Keratinocyte (primary cell): ENCODE results near the gene TOPORS. TPM values are rescaled to one million over a fixed set of nuclear protein-coding genes. Genes with fewer than 3 reads are reported as not detected.

Source experiments
- DNase-seq: peaks from one replicate; pipeline ENCODE4 v3.0.0-alpha.2; 2011; ENCODE audit warnings: low read depth, missing footprints, low spot score
- FAIRE-seq: peaks from 2 replicates; lab custom pipeline; 2011; peaks lifted over from hg19 to GRCh38; lab: Jason Lieb, UNC
- H2AFZ ChIP-seq: 2 replicates; pipeline ENCODE4 v1.6.0; 2012; ENCODE audit warnings: low read length, control low read depth, inconsistent platforms; ENCODE audit not compliant: control insufficient read depth
- H3K27ac ChIP-seq: 2 replicates; pipeline ENCODE4 v1.5.1; 2011; ENCODE audit warnings: low read length; ENCODE audit not compliant: control insufficient read depth, insufficient read depth
- H3K27me3 ChIP-seq: 3 replicates; pipeline ENCODE4 v1.6.0; 2011; ENCODE audit warnings: low read length; ENCODE audit not compliant: control insufficient read depth, insufficient read depth; ENCODE audit errors: extremely low read depth
- H3K36me3 ChIP-seq, 2 experiments: 2 replicates in 1 of 2; 3 replicates in 1 of 2; pipeline ENCODE4 v1.5.1; 2011; ENCODE audit warnings: low read length in 2 of 2, mild to moderate bottlenecking in 1 of 2; ENCODE audit not compliant: control insufficient read depth in 2 of 2, insufficient read depth in 2 of 2; ENCODE audit errors: extremely low read depth in 1 of 2
- H3K4me1 ChIP-seq: 3 replicates; pipeline ENCODE4 v1.5.1; 2011; ENCODE audit warnings: low read length; ENCODE audit not compliant: control insufficient read depth, insufficient read depth; ENCODE audit errors: extremely low read depth
- H3K4me2 ChIP-seq: 3 replicates; pipeline ENCODE4 v1.6.0; 2011; ENCODE audit warnings: low read depth, low read length; ENCODE audit not compliant: control insufficient read depth, insufficient read depth; ENCODE audit errors: extremely low read depth
- H3K4me3 ChIP-seq, 3 experiments: fragments of 200-600 bp in 1 of 3; sonication (generic) in 1 of 3; 2 replicates in 2 of 3; 3 replicates in 1 of 3; pipeline ENCODE4 v1.5.1; 2011 to 2016; ENCODE audit warnings: low read length in 3 of 3, mild to moderate bottlenecking in 3 of 3, control low read depth in 2 of 3, inconsistent platforms in 1 of 3, low read depth in 1 of 3, mixed read lengths in 1 of 3, mixed run types in 1 of 3, moderate library complexity in 1 of 3; ENCODE audit not compliant: control insufficient read depth in 2 of 3, insufficient read depth in 2 of 3; ENCODE audit errors: extremely low read depth in 1 of 3
- H3K79me2 ChIP-seq: 2 replicates; pipeline ENCODE4 v1.6.0; 2012; ENCODE audit warnings: low read length; ENCODE audit not compliant: control insufficient read depth, insufficient read depth
- H3K9ac ChIP-seq: 3 replicates; pipeline ENCODE4 v1.6.0; 2011; ENCODE audit warnings: low read length; ENCODE audit not compliant: control insufficient read depth, insufficient read depth; ENCODE audit errors: extremely low read depth
- H3K9me1 ChIP-seq: 3 replicates; pipeline ENCODE4 v1.6.0; 2011; ENCODE audit warnings: low read length; ENCODE audit not compliant: control insufficient read depth, insufficient read depth; ENCODE audit errors: extremely low read depth
- H3K9me3 ChIP-seq: 2 replicates; pipeline ENCODE4 v1.5.1; 2012; ENCODE audit warnings: low read depth, low read length; ENCODE audit not compliant: control insufficient read depth
- H4K20me1 ChIP-seq: 3 replicates; pipeline ENCODE4 v1.6.0; 2011; ENCODE audit warnings: low read length; ENCODE audit not compliant: control insufficient read depth, insufficient read depth; ENCODE audit errors: extremely low read depth
- CTCF ChIP-seq, 3 experiments: IDR thresholded peaks in 1 of 3; conservative IDR thresholded peaks in 1 of 3; optimal IDR thresholded peaks in 1 of 3; 2 replicates in 2 of 3; 3 replicates in 1 of 3; pipeline versions ENCODE3 to v1.5.1; 2011; ENCODE audit warnings: low read length in 3 of 3, mild to moderate bottlenecking in 3 of 3, moderate library complexity in 2 of 3, control low read depth in 1 of 3, inconsistent platforms in 1 of 3; ENCODE audit not compliant: insufficient read depth in 2 of 3; ENCODE audit errors: extremely low read depth in 1 of 3
- EZH2 ChIP-seq: IDR thresholded peaks from one replicate; pipeline ENCODE4 v1.6.1; 2012; ENCODE audit warnings: inconsistent platforms, mild to moderate bottlenecking, low read length, moderate library complexity
- dilution Hi-C: fragments of 300-500 bp; cut with MboI; formaldehyde crosslinking; loops from one replicate; pipeline ENCODE4 v1.7.0; 2020; ENCODE audit warnings: low sequenced_read_pairs; ENCODE audit not compliant: extremely low pct_ligation_motif_present
- polyA plus RNA-seq, 5 experiments: library from polyadenylated mRNA; depleted of rRNA in 3 of 5; stranded (reverse) in 3 of 5; stranded (forward) in 1 of 5; unstranded in 1 of 5; fragments of >200 nt; gene quantifications; 1 replicate in 1 of 5; 2 replicates in 3 of 5; 3 replicates in 1 of 5; pipeline versions ENCODE4 v1.2.1 to v1.2.3, GENCODE V29; 2011 to 2012; ENCODE audit warnings: missing spikeins in 2 of 5, low read depth in 1 of 5, low replicate concordance in 1 of 5

Gene TOPORS
- polyA plus RNA-seq, 1 donor (not counting 4 experiments of a cell fraction or from before 2014, with no cell fraction given), result 17.1 TPM

GRCh38 chr9:32578976-32579375, 26.6 kb upstream of the TOPORS start:
- dilution Hi-C loops, result no loop called here
- H4K20me1 ChIP-seq, result no peaks in the 10 kb centered on the region
- no peak overlapping the region for H3K9ac ChIP-seq
- no peak for DNase-seq
- H3K79me2 ChIP-seq, result no peaks in the 10 kb centered on the region
- TF ChIP-seq EZH2 (no peak), CTCF (optimal IDR thresholded peaks at IDR 0.05 in 1 of 3, IDR thresholded peaks at IDR 0.05 in 1 of 3, conservative IDR thresholded peaks at IDR 0.05 in 1 of 3; ENCODE audit: extremely low read depth in 1 of 3, insufficient read depth in 2 of 3, low read length in 3 of 3) (no peak)
- H3K9me1 ChIP-seq, result no peaks in the 10 kb centered on the region
- no peaks in the 10 kb centered on the region for H3K9me3 ChIP-seq
- no peaks in the 10 kb centered on the region for H3K4me1 ChIP-seq
- no peak overlapping the region for H3K4me3 ChIP-seq
- H3K27me3 ChIP-seq, result peaks cover 3% of the 10 kb centered on the region
- H3K36me3 ChIP-seq, result no peaks in the 10 kb centered on the region
- no peak for FAIRE-seq
- no peak overlapping the region for H3K27ac ChIP-seq
- no peak overlapping the region for H2AFZ ChIP-seq
- H3K4me2 ChIP-seq, result no peak overlapping the region

GRCh38 chr9:32577316-32577715, 24.9 kb upstream of the TOPORS start:
- Histone ChIP-seq H3K79me2 (peaks cover 5% of the 10 kb centered on the region), H3K4me3 (no peak overlapping the region), H3K9ac (no peak overlapping the region), H3K4me2 (no peak overlapping the region), H3K36me3 (no peaks in the 10 kb centered on the region), H3K27ac (no peak overlapping the region), H3K4me1 (peaks cover 5% of the 10 kb centered on the region), H4K20me1 (no peaks in the 10 kb centered on the region), H3K27me3 (peaks cover 3% of the 10 kb centered on the region), H3K9me1 (no peaks in the 10 kb centered on the region), H3K9me3 (no peaks in the 10 kb centered on the region), H2AFZ (no peak overlapping the region)
- dilution Hi-C loops, result no loop called here
- no peak for FAIRE-seq
- no peak for TF ChIP-seq EZH2
- DNase-seq, result no peak

- dilution Hi-C loops, result loop anchor here (25.0 kb wide), 1 partner anchor 138 kb away; no protein-coding TSS in a partner anchor
- Histone ChIP-seq H3K27ac (no peak overlapping the region), H4K20me1 (no peaks in the 10 kb centered on the region), H3K9ac (no peak overlapping the region), H3K4me2 (no peak overlapping the region), H3K9me1 (no peaks in the 10 kb centered on the region), H3K36me3 (peaks cover 0 to 3% of the 10 kb centered on the region in 2 experiments), H2AFZ (no peak overlapping the region), H3K27me3 (peaks cover 3% of the 10 kb centered on the region), H3K4me1 (peaks cover 13% of the 10 kb centered on the region), H3K9me3 (no peaks in the 10 kb centered on the region), H3K4me3 (no peak overlapping the region), H3K79me2 (peaks cover 30% of the 10 kb centered on the region)
- TF ChIP-seq CTCF (optimal IDR thresholded peaks at IDR 0.05 in 1 of 3, IDR thresholded peaks at IDR 0.05 in 1 of 3, conservative IDR thresholded peaks at IDR 0.05 in 1 of 3; ENCODE audit: extremely low read depth in 1 of 3, insufficient read depth in 2 of 3, low read length in 3 of 3), result no peak
- no peak for TF ChIP-seq EZH2
- FAIRE-seq (no peak), DNase-seq (no peak)
These were observed 22.5 kb upstream of the TOPORS start for GRCh38 chr9:32574858-32575257.
